ENCODE measurements around the gene LRRK1. TPM values are rescaled to one million over a fixed set of nuclear protein-coding genes. Genes with fewer than 3 reads are reported as not detected.

Gene LRRK1
- total and polyA plus RNA-seq, 8 donors = 2.3 to 73.3 (median 7.0) TPM

GRCh38 chr15:101101676-101102075 is 182.5 kb downstream of the LRRK1 start:
- DNase-seq = no peak
- TF ChIP-seq EP300 (IDR thresholded peaks at IDR 0.05) = no peak
- no peak for TF ChIP-seq POLR2AphosphoS5 (IDR thresholded peaks at IDR 0.05)
- TF ChIP-seq POLR2A (IDR thresholded peaks at IDR 0.05) = no peak
- TF ChIP-seq, protein P1, sequence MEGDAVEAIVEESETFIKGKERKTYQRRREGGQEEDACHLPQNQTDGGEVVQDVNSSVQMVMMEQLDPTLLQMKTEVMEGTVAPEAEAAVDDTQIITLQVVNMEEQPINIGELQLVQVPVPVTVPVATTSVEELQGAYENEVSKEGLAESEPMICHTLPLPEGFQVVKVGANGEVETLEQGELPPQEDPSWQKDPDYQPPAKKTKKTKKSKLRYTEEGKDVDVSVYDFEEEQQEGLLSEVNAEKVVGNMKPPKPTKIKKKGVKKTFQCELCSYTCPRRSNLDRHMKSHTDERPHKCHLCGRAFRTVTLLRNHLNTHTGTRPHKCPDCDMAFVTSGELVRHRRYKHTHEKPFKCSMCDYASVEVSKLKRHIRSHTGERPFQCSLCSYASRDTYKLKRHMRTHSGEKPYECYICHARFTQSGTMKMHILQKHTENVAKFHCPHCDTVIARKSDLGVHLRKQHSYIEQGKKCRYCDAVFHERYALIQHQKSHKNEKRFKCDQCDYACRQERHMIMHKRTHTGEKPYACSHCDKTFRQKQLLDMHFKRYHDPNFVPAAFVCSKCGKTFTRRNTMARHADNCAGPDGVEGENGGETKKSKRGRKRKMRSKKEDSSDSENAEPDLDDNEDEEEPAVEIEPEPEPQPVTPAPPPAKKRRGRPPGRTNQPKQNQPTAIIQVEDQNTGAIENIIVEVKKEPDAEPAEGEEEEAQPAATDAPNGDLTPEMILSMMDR (IDR thresholded peaks at IDR 0.05) = no peak
- H3K27ac ChIP-seq = no peak overlapping the region
- no peak overlapping the region for H3K4me3 ChIP-seq
- H3K4me1 ChIP-seq = peaks cover 0 to 5% (median 0%) of the 10 kb centered on the region in 4 donors
- intact Hi-C loops (cut with DNase I; ENCODE audit: low total_unique reads) = no loop called here
- H3K27me3 ChIP-seq = no peaks in the 10 kb centered on the region
- H3K9me3 ChIP-seq = no peaks in the 10 kb centered on the region
- WGBS, 5 donors = 92 to 98% (median 95%) methylated on average over 3 of the region's 3 CpGs
- H3K36me3 ChIP-seq = no peaks in the 10 kb centered on the region

DNA sequence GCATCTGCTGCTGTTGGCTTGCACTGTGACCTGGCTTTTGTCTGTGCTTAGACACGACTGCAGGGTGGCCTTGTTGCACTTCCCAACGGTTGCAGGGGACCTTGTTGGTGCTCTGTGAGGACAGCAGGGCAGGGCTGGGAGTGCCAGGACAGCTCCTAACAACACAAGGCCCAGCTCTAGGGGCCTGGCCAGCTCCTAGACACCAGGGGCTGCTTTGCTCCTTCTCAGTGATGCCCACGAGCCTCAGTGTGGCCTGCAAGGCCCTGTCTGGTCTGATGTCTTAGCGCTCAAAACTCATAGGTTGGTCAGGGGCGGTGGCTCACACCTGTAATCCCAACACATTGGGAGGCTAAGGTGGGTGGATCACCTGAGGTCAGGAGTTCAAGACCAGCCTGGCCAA is 183.6 kb downstream of the LRRK1 start:
- H3K9me3 ChIP-seq = no peaks in the 10 kb centered on the region
- WGBS, 5 donors = 61 to 93% (median 78%) methylated on average over 3 to 5 of the region's 5 CpGs
- DNase-seq = no peak
- no peaks in the 10 kb centered on the region for H3K36me3 ChIP-seq
- H3K27me3 ChIP-seq = no peaks in the 10 kb centered on the region
- no peak overlapping the region for H3K27ac ChIP-seq
- intact Hi-C loops (cut with DNase I; ENCODE audit: low total_unique reads) = no loop called here
- H3K4me3 ChIP-seq = no peak overlapping the region
- H3K4me1 ChIP-seq = peaks cover 0 to 5% (median 0%) of the 10 kb centered on the region in 4 donors
- no peak for TF ChIP-seq EP300 (IDR thresholded peaks at IDR 0.05)
- TF ChIP-seq POLR2AphosphoS5 (IDR thresholded peaks at IDR 0.05) = no peak
- TF ChIP-seq, protein P1 (IDR thresholded peaks at IDR 0.05) = no peak
- TF ChIP-seq POLR2A (IDR thresholded peaks at IDR 0.05) = no peak

DNA sequence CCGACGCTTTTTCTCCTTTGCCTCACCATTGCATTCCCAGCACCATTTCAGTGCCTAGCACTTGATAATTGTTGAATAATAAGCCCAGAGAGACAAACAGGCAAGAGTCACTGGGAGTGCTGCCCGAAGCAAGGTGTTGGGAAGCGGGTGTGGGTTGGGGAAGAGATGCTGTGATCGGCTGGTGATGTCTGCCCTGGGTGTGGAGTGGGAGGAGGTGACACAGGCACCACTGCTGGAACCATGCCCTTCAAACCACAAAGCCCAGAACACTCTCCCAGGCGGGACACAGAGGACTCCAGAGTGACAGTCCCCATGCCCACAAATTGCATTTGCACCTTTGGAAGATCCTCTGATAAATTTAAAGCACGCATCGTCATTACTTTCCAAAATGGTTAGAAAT is 184.4 kb downstream of the LRRK1 start:
- no peak for TF ChIP-seq EP300 (IDR thresholded peaks at IDR 0.05)
- TF ChIP-seq, protein P1 (IDR thresholded peaks at IDR 0.05) = no peak
- TF ChIP-seq POLR2AphosphoS5 (IDR thresholded peaks at IDR 0.05) = no peak
- TF ChIP-seq POLR2A (IDR thresholded peaks at IDR 0.05) = no peak
- Histone ChIP-seq H3K4me3 (no peak overlapping the region), H3K27ac (no peak overlapping the region), H3K9me3 (no peaks in the 10 kb centered on the region), H3K4me1 (peaks cover 0 to 5% (median 0%) of the 10 kb centered on the region in 4 donors), H3K36me3 (no peaks in the 10 kb centered on the region), H3K27me3 (no peaks in the 10 kb centered on the region)
- 86 to 93% (median 90%) methylated on average over 8 of the region's 8 CpGs for whole genome bisulfite sequencing, 5 donors
- DNase-seq = no peak
- intact Hi-C loops (cut with DNase I; ENCODE audit: low total_unique reads) = no loop called here

DNA sequence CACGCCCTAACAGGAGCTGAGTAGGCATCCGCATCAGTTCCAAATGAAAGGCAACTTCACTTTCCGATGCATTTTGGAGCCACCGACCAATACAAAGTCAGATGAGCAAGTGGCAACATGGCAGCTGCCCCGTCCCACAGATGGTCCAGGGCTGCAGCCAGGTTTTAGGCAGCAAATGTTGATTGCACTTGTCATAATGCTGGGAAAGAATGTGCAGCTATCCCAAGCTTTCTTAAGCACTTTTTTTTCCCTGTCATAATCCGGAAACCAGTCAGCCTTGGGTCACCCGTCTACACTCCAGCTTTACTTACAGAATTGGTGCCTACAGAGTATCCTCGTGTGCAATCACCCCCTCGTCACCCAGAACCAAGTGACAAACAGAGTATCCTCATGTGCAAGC is 185.0 kb downstream of the LRRK1 start:
- Histone ChIP-seq H3K9me3 (no peaks in the 10 kb centered on the region), H3K36me3 (no peaks in the 10 kb centered on the region), H3K4me1 (peaks cover 0 to 5% (median 0%) of the 10 kb centered on the region in 4 donors), H3K4me3 (no peak overlapping the region), H3K27me3 (no peaks in the 10 kb centered on the region), H3K27ac (no peak overlapping the region)
- no peak for TF ChIP-seq POLR2A (IDR thresholded peaks at IDR 0.05)
- TF ChIP-seq EP300 (IDR thresholded peaks at IDR 0.05) = no peak
- TF ChIP-seq, protein P1 (IDR thresholded peaks at IDR 0.05) = no peak
- no peak for TF ChIP-seq POLR2AphosphoS5 (IDR thresholded peaks at IDR 0.05)
- 82 to 94% (median 91%) methylated on average over 9 of the region's 9 CpGs for WGBS, 5 donors
- intact Hi-C loops (cut with DNase I; ENCODE audit: low total_unique reads) = no loop called here
- no peak for DNase-seq

Measured in stomach (tissue), 9 donors.